HG02623 (cell line): ENCODE results near the gene SRSF4.
"Not testable (repeated sequence)": the region's sequence is repeated elsewhere in the genome, so short reads cannot be mapped to it uniquely, and the experiment has no call there.

Experiments used
- ATAC-seq: cut with Tn5 transposase; IDR thresholded peaks from one replicate; pipeline ENCODE4 v1.9.1; 2021; ENCODE audit warnings: moderate library complexity; ENCODE audit not compliant: unreplicated experiment

Gene SRSF4

DNA sequence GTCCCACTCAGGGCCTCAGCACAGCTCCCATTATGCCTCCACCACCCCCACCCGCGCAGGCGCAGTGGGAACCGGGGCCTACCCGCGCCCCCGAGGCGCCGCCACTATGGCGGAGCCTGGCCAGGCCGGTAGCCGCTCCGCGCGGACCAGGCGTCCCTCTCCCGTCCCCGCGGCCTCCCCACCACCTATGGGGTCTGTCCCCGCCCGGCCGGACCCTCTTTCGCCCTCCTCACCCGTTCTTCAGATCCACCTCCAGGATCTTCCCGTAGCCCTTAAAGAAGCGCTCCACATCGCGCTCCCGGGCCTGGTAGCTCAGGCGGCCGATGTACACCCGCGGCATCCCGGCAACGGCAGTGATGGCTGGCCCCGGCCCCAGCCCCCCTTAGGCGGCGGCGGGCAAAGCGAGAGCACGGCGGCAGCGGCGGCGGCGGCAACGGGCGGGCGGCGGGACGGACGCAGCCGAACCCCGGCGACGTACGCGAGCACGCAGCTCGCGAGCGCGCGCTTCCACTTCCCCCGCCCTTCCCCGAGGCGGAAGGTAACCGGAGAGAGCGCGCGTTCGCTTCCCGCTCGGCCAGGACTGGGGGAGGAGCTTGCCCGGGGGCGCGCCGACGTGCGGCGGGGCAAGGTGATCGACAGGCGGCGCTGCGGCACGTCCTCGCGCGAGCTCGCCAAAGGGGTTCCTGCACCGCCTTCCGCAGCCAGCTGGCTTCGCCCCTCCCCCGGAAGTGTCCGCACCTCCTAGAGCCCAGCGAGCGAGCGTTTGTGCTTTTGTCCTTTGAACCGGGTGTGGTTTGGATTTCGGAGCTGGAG lies at the start of gene SRSF4:
SRSF4 (minus strand) TSS at position 488 of the 813 bp plus-strand sequence; CDS start at position 340, 148 bp downstream.
- ATAC-seq, result peak; percentile 83

DNA sequence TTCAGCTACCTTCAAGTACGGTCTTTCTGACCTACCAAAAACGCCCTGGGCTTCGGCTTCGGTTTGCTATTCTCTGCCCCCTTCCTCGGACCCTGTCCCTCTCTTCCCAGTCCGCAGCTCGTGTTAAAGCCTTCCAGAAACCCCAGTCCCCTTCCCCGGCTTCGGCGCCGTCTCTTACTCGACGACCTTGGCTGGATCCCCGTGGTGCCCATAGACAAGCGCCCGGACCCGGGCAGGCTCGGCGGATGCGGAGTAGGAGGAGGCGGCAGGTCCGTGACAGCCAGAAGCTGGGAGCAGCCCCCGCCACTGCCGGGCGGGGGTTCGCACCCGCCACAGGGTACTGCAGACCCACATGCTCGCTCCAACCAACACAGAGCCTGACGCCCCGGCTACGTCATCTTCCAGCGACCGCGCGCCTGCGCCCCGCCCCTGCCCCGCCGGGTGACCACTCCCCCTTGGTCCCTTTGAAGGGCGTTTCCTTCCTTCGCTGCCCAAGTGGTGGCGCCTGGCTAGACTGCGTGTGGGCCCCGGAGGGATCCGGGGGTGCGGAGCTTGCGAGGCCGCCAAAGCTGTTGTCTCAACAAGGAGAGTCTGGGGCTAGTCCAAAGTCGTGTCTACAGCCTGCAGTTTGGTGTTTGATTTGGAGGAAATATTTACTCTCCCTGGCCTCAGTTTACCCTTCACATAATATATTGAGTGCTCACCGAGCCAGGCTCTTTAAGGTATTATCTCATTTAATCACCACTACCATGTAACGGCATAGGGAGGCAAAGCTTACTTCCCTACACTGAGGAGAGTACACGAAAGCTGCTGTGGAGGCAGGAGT lies 49.1 kb upstream of the SRSF4 start, which contains the start of gene MECR:
MECR (minus strand) TSS at position 382 of the 826 bp plus-strand sequence; CDS start at position 354, 28 bp downstream.
- ATAC-seq, result peak; percentile 88

DNA sequence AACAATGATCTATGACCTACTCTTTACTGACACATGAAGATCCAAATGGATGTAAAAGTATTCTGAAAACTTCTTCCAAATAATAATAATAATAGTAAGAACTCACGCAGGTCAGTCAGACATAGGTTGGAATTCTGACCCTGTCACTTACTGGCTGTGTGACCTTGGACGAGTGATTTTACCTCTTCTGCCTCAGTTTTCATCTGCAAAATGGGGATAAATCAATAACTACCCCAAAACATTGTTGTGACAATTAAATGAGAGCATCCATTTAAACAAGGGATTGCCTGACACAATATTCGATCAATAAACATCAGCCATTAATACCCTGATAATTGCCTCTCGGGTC lies 48.5 kb upstream of the SRSF4 start:
- no peak for ATAC-seq

DNA sequence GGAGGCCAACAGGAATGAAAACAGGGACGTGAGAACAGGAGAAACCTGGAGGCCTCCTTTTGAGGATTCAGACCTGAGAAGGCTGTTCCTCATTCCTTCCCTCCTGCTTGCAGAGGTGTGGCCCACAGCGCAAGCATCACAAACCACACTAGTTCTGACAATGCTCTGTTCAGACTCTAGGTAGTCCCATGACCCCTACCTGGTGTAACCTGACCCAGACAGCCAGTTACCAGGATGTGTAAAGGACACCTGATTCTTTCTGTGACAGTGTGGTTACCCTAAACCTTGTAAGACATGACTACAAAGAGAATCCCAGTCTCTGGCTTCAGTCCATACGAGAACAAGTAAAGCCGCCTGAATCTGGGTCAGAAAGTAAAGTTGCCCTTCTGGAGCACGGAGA lies 45.8 kb upstream of the SRSF4 start:
- ATAC-seq, result no peak

DNA sequence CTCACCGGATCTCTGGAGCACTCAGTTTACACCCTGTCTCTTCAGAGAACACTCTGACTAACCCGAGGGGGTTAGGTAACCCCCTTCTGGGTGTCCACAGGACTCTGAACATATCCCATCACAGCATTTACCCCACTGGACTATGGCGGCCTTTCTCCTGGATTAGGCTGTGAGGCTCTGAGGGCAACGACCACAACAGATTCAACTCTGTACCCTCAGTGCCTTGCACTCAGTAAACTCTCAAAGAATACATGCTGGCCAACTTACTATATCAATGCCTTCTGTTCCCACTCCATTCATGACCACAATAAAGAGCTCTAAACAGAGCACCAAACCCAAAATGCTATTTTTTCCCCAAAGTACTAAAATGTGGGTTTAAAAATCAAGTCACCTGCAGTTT lies 43.7 kb upstream of the SRSF4 start:
- ATAC-seq, result no peak

DNA sequence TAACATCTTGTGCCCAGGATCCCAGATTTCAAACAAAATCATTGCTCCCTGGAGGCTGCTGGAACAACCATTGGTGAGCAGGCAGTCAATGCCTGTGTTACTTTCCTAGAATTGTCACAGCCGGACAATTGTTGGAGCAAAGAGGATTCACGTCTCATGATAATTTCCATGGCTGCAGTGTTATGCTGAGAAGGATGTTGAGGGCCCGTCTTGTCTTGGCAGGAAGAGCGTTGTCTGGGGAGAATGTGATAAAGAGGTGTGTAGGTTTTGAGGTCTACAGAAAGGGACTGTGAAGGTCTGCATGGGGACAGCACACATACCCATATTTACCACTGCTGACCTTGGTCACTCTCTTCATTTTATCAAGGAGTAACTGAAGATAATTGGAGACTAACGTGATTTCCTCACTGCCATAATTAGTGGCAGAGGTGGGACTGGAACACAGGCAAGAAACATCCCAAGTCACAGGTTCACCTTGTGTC lies 42.7 kb upstream of the SRSF4 start:
- ATAC-seq, result no peak

DNA sequence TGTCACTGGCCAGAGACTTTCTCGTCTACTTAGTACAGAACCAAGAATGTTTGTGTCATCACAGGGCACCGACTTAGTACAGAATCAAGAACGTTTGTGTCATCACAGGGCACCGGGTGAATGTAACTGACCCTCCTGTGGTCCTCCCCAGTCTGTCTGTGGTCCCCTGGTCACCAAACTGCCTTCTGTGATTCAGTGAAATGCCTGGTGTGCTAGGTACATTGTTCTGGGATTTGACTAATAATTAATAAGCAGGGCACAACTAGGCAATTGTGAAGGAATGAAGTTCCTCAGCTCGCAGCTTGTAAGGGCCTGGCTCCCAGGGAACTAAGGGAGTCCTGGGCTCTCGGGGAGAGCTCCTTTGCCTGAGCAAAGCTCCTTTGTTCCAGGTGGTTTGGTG lies 41.8 kb upstream of the SRSF4 start:
- no peak for ATAC-seq

DNA sequence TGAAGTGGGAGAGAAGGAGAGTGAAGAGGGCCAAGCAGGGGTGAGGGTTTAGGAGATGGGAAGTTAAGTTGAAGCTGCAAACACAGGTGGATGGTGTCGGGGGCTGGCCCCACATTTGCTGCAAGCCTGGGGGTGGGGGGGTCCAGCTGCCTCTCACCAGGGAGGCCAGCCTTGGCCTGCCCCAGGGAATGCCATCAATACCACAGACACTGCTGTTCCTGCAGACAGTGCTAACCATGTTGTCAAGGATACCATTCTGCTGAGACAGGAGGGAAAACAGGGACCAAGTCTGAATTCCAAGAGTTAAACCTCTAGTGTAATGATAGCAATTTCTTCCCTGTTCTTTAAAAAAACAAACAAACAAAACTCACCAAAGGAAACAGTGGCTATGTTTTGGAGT lies 41.0 kb upstream of the SRSF4 start:
- no peak for ATAC-seq

DNA sequence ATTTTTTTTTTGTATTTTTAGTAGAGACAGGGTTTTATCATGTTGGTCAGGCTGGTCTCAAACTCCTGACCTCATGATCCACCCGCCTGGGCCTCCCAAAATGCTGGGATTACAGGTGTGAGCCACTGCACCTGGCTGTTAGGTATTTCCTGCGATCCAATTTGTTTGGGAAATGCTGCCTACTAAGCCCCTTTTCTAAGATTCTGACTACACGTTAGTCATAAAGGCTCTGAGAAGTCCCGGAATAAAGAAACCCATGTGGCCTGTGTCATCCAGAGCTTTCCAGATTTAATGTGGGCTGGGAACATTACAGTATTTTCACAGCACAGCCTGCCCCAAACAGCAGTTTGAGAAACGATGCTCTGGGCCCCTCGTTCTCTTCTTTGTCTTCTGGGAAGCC lies 40.6 kb upstream of the SRSF4 start:
- not testable (repeated sequence) for ATAC-seq

DNA sequence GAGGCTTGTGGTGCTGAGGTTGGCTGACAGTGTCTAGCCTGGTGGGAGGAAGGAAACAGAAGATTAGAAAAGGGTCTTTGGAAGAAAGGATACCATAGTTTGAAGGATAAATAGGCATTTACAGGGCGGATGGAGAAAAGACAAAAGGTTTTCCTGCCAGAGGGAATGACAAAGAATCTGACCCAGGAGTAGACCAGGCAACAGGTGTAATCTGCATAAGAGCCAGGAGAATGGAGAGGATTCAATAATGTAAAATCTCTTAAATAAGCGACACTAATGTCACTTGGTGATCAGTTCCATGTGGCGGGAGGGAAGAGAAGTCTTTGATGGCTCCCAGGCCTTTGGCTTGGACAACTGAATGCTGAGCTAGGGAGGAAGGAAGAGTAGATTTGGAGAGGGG lies 39.6 kb upstream of the SRSF4 start:
- ATAC-seq, result no peak

DNA sequence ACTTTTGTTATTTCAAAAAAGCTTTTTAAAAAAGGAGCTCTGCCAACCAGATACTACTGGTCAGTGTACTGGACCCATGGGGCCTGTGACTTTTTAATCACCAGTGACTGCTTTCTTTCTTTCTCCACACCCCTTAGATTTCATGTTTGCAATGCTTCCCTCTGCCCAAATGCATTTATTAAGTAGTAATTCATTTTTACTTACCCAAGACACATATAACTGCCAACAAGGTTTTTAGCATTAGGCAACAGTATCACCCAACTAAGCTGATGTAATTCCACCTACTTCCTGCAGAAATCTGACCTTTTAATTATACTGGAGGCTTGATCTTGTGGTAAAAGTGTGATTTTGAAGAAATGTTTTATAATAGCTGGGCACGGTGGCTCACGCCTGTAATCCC lies 36.5 kb upstream of the SRSF4 start:
- no peak for ATAC-seq

DNA sequence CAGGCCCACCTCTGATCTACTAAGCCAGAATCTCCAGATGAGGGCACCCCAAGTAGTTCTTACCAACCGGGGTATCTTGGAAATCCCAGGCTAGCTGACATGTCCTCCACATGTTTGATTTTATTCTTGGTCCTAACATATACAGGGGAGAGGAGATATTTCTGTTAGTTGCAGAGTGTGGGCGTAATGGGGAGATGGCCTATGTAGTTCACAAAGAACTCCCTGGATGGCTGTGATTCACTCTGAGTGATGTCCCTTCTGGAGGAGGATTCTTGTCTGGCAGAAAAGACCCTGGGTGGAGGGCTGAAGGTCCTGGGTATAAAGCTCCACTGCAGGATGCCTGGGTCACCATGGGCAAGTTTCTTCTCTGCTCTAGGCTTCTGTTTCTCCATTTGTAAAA lies 35.9 kb upstream of the SRSF4 start:
- ATAC-seq, result no peak

DNA sequence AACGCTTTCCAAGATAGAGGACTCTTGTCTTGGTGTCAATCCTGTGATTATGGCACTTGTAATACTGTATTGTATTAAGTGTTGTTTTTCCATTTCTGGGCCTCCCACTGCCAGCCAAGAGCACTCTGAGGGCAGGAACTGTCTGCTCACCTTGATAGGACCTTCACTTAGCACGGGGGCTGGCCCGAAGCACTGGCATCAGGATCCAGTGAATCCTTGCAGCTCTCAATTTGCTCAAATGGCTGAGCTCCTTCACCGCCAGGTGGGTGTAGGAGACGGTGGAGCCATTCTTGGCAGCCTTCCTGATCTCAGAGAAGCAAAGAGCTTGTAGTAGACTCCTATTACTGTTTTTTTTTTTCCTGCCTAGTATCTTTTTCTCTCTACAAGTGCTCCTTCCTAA lies 31.4 kb upstream of the SRSF4 start:
- ATAC-seq, result no peak

DNA sequence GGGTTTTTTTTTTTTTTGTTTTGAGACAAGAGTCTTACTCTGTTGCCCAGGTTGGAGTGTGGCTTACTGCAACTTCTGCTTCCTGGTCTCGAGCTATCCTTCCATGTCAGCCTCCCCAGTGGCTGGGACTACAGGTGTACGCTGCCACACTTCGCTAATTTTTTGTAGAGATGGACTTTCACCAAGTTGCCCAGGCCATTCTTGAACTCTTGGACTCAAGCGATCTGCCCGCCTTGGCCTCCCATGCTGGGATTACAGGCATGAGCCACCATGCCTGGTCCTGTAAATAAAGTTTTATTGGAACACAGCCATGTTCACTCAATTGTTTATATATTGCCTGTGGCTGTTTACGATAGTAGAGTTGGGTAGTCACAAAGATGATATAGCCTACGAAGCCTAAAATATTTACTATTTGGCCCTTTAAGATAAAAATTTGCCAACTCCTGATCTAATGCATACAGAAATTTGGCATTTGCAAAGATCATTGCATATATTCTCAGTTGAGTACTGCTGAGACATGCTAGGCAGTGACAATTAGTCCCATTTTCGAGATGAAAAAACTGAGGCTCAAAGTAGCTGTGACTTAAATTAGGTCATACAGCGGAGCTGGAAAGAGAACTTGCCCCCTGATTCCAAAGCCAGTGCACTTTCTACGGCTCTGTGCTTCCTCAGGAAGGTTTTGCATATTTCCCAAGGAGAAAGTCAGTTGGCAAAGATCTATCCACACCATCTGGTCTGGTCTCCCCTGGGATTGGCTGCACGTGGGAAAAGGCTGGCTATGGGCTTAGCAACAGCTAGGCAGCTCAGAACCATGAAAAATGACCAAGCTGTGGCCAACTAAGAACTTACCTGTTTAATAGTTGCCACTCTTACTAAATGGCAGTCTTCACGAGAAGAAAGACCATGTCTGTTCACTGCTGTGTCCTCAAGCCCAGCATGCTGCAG lies 29.7 kb upstream of the SRSF4 start:
- ATAC-seq, result no peak

DNA sequence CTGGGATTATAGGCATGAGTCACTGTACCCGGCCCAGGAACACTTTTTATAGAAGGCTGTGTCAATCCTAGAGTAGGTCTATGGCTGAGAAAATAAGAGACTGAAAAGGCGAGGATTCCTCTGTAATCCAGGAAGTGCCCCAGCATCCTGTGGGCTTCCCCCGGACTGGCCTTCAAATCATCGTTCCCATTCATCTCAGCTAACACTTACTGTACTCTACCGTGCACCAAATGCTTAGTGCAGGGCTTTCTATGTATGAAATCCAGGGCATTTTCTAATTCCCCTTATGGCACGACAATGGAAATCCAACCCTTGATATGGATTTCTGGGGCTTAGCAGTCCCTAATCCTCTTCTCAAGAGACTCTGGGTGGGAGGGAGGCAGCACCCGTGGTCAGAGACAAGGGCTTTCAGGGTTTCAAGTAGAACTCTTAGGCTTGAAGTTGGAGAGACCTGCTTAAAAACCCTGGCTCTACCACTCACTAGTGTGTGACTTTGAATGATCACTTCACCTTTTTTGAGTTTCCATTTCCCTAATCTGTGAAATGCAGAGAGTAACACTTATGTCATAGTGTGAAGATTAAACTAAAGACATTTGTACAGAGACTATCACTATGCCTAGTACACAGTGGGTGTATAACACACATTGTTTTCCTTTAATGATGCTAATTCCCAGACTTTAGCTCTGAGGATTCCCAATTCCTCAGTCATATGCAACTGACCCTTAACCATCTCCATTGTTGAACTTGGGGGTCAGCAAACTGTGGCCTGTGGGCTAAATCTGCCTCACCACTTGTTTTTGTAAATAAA lies 28.8 kb upstream of the SRSF4 start:
- no peak for ATAC-seq

DNA sequence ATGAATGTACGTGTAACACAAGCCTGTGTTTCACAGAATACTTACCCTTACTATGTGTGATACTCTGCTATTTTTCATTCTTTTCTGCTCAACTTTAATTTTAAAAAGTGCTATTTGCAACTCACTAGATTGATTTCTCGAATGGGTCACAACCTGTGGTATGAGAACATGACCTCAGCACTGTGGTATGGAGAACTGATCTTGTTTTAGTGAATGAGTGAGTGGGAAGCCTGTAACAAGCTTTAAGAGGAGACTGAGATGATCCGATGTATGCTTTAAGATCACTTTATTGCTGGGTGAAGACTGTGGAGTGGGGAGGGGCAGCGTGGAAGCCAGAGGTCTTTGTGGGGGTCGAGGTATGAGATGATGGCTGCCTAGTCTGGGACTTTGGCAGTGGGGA lies 27.5 kb upstream of the SRSF4 start:
- no peak for ATAC-seq

DNA sequence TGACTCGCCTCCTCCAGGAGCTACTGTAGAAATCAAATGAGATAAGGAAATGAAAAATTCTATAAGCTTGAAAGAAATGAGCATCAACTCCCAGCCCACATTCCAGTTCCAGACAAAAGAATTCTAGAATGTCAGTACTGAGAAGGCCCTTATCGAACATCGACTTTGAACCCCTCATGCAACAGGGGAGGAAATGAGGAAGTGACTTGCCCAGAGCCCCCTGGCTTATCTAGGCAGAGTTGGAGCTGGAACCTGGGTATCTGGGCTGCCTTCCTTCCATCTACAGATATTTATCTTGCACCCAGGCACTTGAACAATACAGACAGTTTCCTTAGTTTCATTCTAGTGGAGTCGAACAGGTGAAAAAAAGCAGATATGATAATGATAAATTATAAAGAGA lies 26.7 kb upstream of the SRSF4 start:
- ATAC-seq, result no peak

DNA sequence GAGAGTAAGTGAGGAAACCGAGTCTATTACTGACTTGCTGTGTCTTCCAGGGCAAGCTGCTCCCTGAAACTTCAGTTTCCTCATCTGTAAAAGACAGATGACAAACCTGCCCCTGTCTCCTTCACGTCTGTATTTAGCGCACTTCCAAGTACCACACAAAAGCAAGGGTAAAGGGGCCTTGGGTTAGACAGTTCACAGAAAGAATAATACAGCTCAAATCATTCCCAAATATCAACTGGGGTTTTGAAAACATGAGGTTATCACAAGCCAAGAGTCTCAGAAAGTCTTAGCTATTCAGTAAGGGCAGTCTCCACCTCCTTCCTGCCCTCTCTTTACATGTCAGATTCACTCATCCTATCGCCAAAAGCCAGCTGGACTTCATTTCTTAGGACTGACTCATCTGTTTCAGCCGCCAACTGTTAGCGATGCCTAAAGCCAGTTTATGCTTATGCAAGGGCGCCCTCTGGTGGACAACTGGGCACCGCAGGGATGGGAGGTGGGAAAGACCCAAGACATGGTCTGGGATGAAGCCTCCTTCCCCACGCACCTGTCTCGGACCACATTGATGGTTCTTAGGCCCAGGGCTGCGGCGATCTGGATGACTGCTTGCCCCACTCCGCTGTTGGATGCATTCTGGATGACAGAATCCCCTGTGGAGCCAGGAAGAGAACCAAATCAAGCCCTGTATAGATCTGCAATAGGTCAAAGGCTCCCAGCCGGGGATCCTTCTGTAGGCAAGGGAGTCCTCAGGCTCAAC lies 21.1 kb upstream of the SRSF4 start:
- peak; percentile 48 for ATAC-seq

DNA sequence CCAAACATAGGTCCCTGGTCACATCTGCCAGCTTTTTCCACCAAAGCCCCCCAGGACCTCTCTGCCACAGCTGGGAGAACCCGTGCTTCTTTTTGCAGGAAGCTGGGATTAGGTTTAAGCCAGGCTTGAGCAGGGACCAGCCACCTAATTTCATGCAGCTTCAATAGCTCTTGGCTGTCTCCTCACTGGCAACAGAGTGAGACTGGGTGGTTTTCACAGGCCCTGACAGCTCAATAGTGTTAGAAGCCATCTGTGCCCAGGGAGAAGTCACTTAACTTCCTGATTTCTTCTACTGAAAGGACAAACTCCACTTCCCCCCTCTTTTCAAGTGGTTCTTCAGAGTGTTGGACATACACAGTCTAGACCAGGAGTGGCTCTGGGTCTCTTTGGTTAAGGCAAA lies 20.4 kb upstream of the SRSF4 start:
- ATAC-seq, result no peak
